Keratinocyte (primary cell): ENCODE measurements around the gene UBR2. TPM values are rescaled to one million over a fixed set of nuclear protein-coding genes. Genes with fewer than 3 reads are reported as not detected.

Experiments
- DNase-seq: peaks from one replicate; pipeline ENCODE4 v3.0.0-alpha.2; 2011; ENCODE audit warnings: low read depth, missing footprints, low spot score
- FAIRE-seq: peaks from 2 replicates; lab custom pipeline; 2011; peaks lifted over from hg19 to GRCh38; lab: Jason Lieb, UNC
- H2AFZ ChIP-seq: 2 replicates; pipeline ENCODE4 v1.6.0; 2012; ENCODE audit warnings: low read length, control low read depth, inconsistent platforms; ENCODE audit not compliant: control insufficient read depth
- H3K27ac ChIP-seq: 2 replicates; pipeline ENCODE4 v1.5.1; 2011; ENCODE audit warnings: low read length; ENCODE audit not compliant: control insufficient read depth, insufficient read depth
- H3K27me3 ChIP-seq: 3 replicates; pipeline ENCODE4 v1.6.0; 2011; ENCODE audit warnings: low read length; ENCODE audit not compliant: control insufficient read depth, insufficient read depth; ENCODE audit errors: extremely low read depth
- H3K36me3 ChIP-seq, 2 experiments: 2 replicates in 1 of 2; 3 replicates in 1 of 2; pipeline ENCODE4 v1.5.1; 2011; ENCODE audit warnings: low read length in 2 of 2, mild to moderate bottlenecking in 1 of 2; ENCODE audit not compliant: control insufficient read depth in 2 of 2, insufficient read depth in 2 of 2; ENCODE audit errors: extremely low read depth in 1 of 2
- H3K4me1 ChIP-seq: 3 replicates; pipeline ENCODE4 v1.5.1; 2011; ENCODE audit warnings: low read length; ENCODE audit not compliant: control insufficient read depth, insufficient read depth; ENCODE audit errors: extremely low read depth
- H3K4me2 ChIP-seq: 3 replicates; pipeline ENCODE4 v1.6.0; 2011; ENCODE audit warnings: low read depth, low read length; ENCODE audit not compliant: control insufficient read depth, insufficient read depth; ENCODE audit errors: extremely low read depth
- H3K4me3 ChIP-seq, 3 experiments: fragments of 200-600 bp in 1 of 3; sonication (generic) in 1 of 3; 2 replicates in 2 of 3; 3 replicates in 1 of 3; pipeline ENCODE4 v1.5.1; 2011 to 2016; ENCODE audit warnings: low read length in 3 of 3, mild to moderate bottlenecking in 3 of 3, control low read depth in 2 of 3, inconsistent platforms in 1 of 3, low read depth in 1 of 3, mixed read lengths in 1 of 3, mixed run types in 1 of 3, moderate library complexity in 1 of 3; ENCODE audit not compliant: control insufficient read depth in 2 of 3, insufficient read depth in 2 of 3; ENCODE audit errors: extremely low read depth in 1 of 3
- H3K79me2 ChIP-seq: 2 replicates; pipeline ENCODE4 v1.6.0; 2012; ENCODE audit warnings: low read length; ENCODE audit not compliant: control insufficient read depth, insufficient read depth
- H3K9ac ChIP-seq: 3 replicates; pipeline ENCODE4 v1.6.0; 2011; ENCODE audit warnings: low read length; ENCODE audit not compliant: control insufficient read depth, insufficient read depth; ENCODE audit errors: extremely low read depth
- H3K9me1 ChIP-seq: 3 replicates; pipeline ENCODE4 v1.6.0; 2011; ENCODE audit warnings: low read length; ENCODE audit not compliant: control insufficient read depth, insufficient read depth; ENCODE audit errors: extremely low read depth
- H3K9me3 ChIP-seq: 2 replicates; pipeline ENCODE4 v1.5.1; 2012; ENCODE audit warnings: low read depth, low read length; ENCODE audit not compliant: control insufficient read depth
- H4K20me1 ChIP-seq: 3 replicates; pipeline ENCODE4 v1.6.0; 2011; ENCODE audit warnings: low read length; ENCODE audit not compliant: control insufficient read depth, insufficient read depth; ENCODE audit errors: extremely low read depth
- CTCF ChIP-seq, 3 experiments: IDR thresholded peaks in 1 of 3; conservative IDR thresholded peaks in 1 of 3; optimal IDR thresholded peaks in 1 of 3; 2 replicates in 2 of 3; 3 replicates in 1 of 3; pipeline versions ENCODE3 to v1.5.1; 2011; ENCODE audit warnings: low read length in 3 of 3, mild to moderate bottlenecking in 3 of 3, moderate library complexity in 2 of 3, control low read depth in 1 of 3, inconsistent platforms in 1 of 3; ENCODE audit not compliant: insufficient read depth in 2 of 3; ENCODE audit errors: extremely low read depth in 1 of 3
- EZH2 ChIP-seq: IDR thresholded peaks from one replicate; pipeline ENCODE4 v1.6.1; 2012; ENCODE audit warnings: inconsistent platforms, mild to moderate bottlenecking, low read length, moderate library complexity
- dilution Hi-C: fragments of 300-500 bp; cut with MboI; formaldehyde crosslinking; loops from one replicate; pipeline ENCODE4 v1.7.0; 2020; ENCODE audit warnings: low sequenced_read_pairs; ENCODE audit not compliant: extremely low pct_ligation_motif_present
- polyA plus RNA-seq, 5 experiments: library from polyadenylated mRNA; depleted of rRNA in 3 of 5; stranded (reverse) in 3 of 5; stranded (forward) in 1 of 5; unstranded in 1 of 5; fragments of >200 nt; gene quantifications; 1 replicate in 1 of 5; 2 replicates in 3 of 5; 3 replicates in 1 of 5; pipeline versions ENCODE4 v1.2.1 to v1.2.3, GENCODE V29; 2011 to 2012; ENCODE audit warnings: missing spikeins in 2 of 5, low read depth in 1 of 5, low replicate concordance in 1 of 5

Gene UBR2
- polyA plus RNA-seq, 1 donor (not counting 4 experiments of a cell fraction or from before 2014, with no cell fraction given): 21.6 TPM

- no peak overlapping the region for H3K4me2 ChIP-seq
- no peaks in the 10 kb centered on the region for H3K9me3 ChIP-seq
- dilution Hi-C loops: no loop called here
- DNase-seq: no peak
- no peaks in the 10 kb centered on the region for H3K79me2 ChIP-seq
- H3K9me1 ChIP-seq: no peaks in the 10 kb centered on the region
- H2AFZ ChIP-seq: no peak overlapping the region
- no peak overlapping the region for H3K4me3 ChIP-seq
- no peak overlapping the region for H3K27ac ChIP-seq
- H3K4me1 ChIP-seq: peaks cover 5% of the 10 kb centered on the region
- no peaks in the 10 kb centered on the region for H4K20me1 ChIP-seq
- no peak for FAIRE-seq
- no peaks in the 10 kb centered on the region for H3K36me3 ChIP-seq
- TF ChIP-seq CTCF (optimal IDR thresholded peaks at IDR 0.05 in 1 of 3, IDR thresholded peaks at IDR 0.05 in 1 of 3, conservative IDR thresholded peaks at IDR 0.05 in 1 of 3; ENCODE audit: extremely low read depth in 1 of 3, insufficient read depth in 2 of 3, low read length in 3 of 3) (no peak), EZH2 (no peak)
- H3K9ac ChIP-seq: no peak overlapping the region
- no peaks in the 10 kb centered on the region for H3K27me3 ChIP-seq
Measured at GRCh38 chr6:42525206-42525605, 38.6 kb upstream of the UBR2 start.

GRCh38 chr6:42526616-42527015 is 37.2 kb upstream of the UBR2 start:
- Histone ChIP-seq H3K27me3 (no peaks in the 10 kb centered on the region), H3K36me3 (no peaks in the 10 kb centered on the region), H3K79me2 (no peaks in the 10 kb centered on the region), H3K9me3 (no peaks in the 10 kb centered on the region), H3K4me3 (no peak overlapping the region), H4K20me1 (no peaks in the 10 kb centered on the region), H2AFZ (no peak overlapping the region), H3K27ac (no peak overlapping the region), H3K4me2 (no peak overlapping the region), H3K9me1 (no peaks in the 10 kb centered on the region), H3K4me1 (no peaks in the 10 kb centered on the region), H3K9ac (no peak overlapping the region)
- no peak for TF ChIP-seq EZH2
- TF ChIP-seq CTCF (optimal IDR thresholded peaks at IDR 0.05 in 1 of 3, IDR thresholded peaks at IDR 0.05 in 1 of 3, conservative IDR thresholded peaks at IDR 0.05 in 1 of 3; ENCODE audit: extremely low read depth in 1 of 3, insufficient read depth in 2 of 3, low read length in 3 of 3): no peak
- dilution Hi-C loops: no loop called here
- DNase-seq (no peak), FAIRE-seq (no peak)
